SU-DHL-6 (cell line): ENCODE data around the gene SAFB.
A peak's percentile ranks its signal among the peaks of the same experiment; 100 is the strongest.

Experiments used
- H2AFZ ChIP-seq: fragments of 200-600 bp; sonication (generic); 2 replicates; pipeline ENCODE4 v1.6.1; 2014; ENCODE audit warnings: low read depth, mild to moderate bottlenecking, moderate library complexity, mixed read lengths, antibody characterized with exemption, low read length; ENCODE audit not compliant: severe bottlenecking
- H3F3A ChIP-seq: fragments of 200-600 bp; shearing (Covaris generic); 2 replicates; pipeline ENCODE4 v1.6.0; 2016; ENCODE audit warnings: antibody characterized with exemption, mild to moderate bottlenecking; ENCODE audit not compliant: insufficient read depth
- H3K27ac ChIP-seq: fragments of 200-600 bp; sonication (generic); 2 replicates; pipeline ENCODE4 v1.5.1; 2016; ENCODE audit warnings: low read depth, mild to moderate bottlenecking, low read length, moderate library complexity, mixed read lengths
- H3K27me3 ChIP-seq: fragments of 200-600 bp; sonication (generic), shearing (Covaris generic); 2 replicates; pipeline ENCODE4 v1.6.0; 2014; ENCODE audit warnings: mild to moderate bottlenecking, low read length
- H3K36me3 ChIP-seq: fragments of 200-600 bp; sonication (generic); 2 replicates; pipeline ENCODE4 v1.6.1; 2014; ENCODE audit warnings: mild to moderate bottlenecking, low read length, mixed read lengths
- H3K4me2 ChIP-seq: fragments of 300-600, 200-600 bp; shearing (Covaris generic), sonication (generic); 2 replicates; pipeline ENCODE4 v1.6.0; 2014; ENCODE audit warnings: low read length, low read depth, mild to moderate bottlenecking; ENCODE audit not compliant: poor library complexity, severe bottlenecking
- H3K4me3 ChIP-seq: fragments of 200-600 bp; sonication (generic); 2 replicates; pipeline ENCODE4 v1.5.1; 2014; ENCODE audit warnings: antibody characterized with exemption, low read length, mild to moderate bottlenecking, mixed read lengths; ENCODE audit not compliant: insufficient read depth, poor library complexity, severe bottlenecking
- H3K79me2 ChIP-seq: fragments of 200-600 bp; sonication (generic); 2 replicates; pipeline ENCODE4 v1.6.1; 2014; ENCODE audit warnings: mild to moderate bottlenecking, low read length, moderate library complexity; ENCODE audit not compliant: insufficient read depth
- H3K9ac ChIP-seq: fragments of 200-600 bp; sonication (generic); 2 replicates; pipeline ENCODE4 v1.7.0; 2014; ENCODE audit warnings: mild to moderate bottlenecking, low read length
- H3K9me2 ChIP-seq: fragments of 200-600 bp; sonication (generic); replicated peaks from 2 replicates; pipeline ENCODE4 v1.6.1; 2014; ENCODE audit warnings: low read length; ENCODE audit not compliant: insufficient read depth
- H3K9me3 ChIP-seq: fragments of 200-600 bp; sonication (generic); 2 replicates; pipeline ENCODE4 v1.6.1; 2014; ENCODE audit warnings: low read length, mixed read lengths; ENCODE audit not compliant: insufficient read depth
- H4K20me1 ChIP-seq: fragments of 200-600 bp; sonication (generic); 2 replicates; pipeline ENCODE4 v1.6.1; 2014; ENCODE audit warnings: low read depth, mild to moderate bottlenecking, antibody characterized with exemption, low read length, moderate library complexity, mixed read lengths
- EZH2phosphoT487 ChIP-seq: fragments of 200-600 bp; sonication (generic), shearing (Covaris generic); conservative IDR thresholded peaks from 2 replicates; pipeline ENCODE4 v1.6.1; 2018; ENCODE audit warnings: mild to moderate bottlenecking, antibody characterized with exemption, low read length, moderate library complexity, mixed read lengths
- TF ChIP-seq, protein P1 (sequence below): fragments of 200-600 bp; sonication (generic); IDR thresholded peaks from one replicate; pipeline ENCODE4 v1.5.1; 2017; ENCODE audit warnings: antibody characterized with exemption, mild to moderate bottlenecking, low read length, moderate library complexity; ENCODE audit not compliant: insufficient read depth, poor library complexity, severe bottlenecking

The SAFB gene

DNA sequence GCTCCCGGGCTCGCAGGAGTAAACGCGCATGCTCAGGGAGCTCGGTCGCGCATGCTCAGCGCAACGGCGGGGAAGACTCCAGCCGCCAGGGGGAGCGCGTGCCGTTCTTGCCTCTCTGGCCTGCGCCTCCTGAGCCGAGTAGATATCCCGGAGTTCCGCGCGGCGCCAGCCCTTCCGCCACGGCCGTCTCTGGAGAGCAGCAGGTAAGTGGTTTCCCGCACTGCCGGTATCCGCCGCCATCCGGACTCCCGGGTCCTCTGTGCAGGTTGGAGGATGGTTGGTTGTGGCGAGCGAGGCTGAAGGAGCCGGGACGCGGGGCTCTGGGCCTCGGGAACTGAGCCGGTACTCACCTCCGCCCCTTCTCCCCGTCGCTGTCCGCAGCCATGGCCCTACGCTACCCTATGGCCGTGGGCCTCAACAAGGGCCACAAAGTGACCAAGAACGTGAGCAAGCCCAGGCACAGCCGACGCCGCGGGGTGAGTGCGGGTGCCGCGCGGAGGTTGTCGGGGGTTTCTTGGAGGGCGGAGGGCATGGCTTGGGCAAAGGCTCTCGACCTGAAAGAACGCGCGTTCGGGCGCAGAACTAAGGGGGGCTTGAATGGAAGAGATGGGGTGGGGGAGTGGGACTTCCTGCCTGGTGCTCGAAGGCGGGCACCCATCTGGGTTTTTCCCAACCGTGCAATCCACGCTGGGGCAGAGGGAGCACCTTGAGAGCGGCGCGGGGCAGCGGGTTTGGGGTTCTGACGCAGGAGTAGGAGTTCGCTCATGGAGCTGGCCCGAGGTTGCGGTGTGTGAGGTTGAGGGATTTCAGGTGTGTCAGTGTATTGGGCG, 67.5 kb downstream of the SAFB start, which contains the start of gene RPL36:
Gene RPL36, plus strand, starts transcription at position 171 of the 830 bp plus-strand sequence. Its CDS starts 213 bp downstream, at position 384.
- H3K4me2 ChIP-seq = peak within 1 kb of the TSS; percentile 77
- H3K9me2 ChIP-seq = no peaks in the 10 kb centered on the region
- peak within 1 kb of the TSS; percentile 73 for H3K4me3 ChIP-seq
- H3K27ac ChIP-seq = peak within 1 kb of the TSS; percentile 83
- peak within 1 kb of the TSS; percentile 95 for H3K9ac ChIP-seq
- H3K27me3 ChIP-seq = no peaks in the 10 kb centered on the region
- H4K20me1 ChIP-seq = no peaks in the 10 kb centered on the region; the same call in 1 of the 2 replicates
- H3K79me2 ChIP-seq = peaks cover 30% of the 10 kb centered on the region
- H3K9me3 ChIP-seq = no peaks in the 10 kb centered on the region
- H3F3A ChIP-seq = peaks cover 39% of the 10 kb centered on the region
- peak within 1 kb of the TSS; percentile 93 for H2AFZ ChIP-seq
- no peaks in the 10 kb centered on the region; the same call in 1 of the 2 replicates for H3K36me3 ChIP-seq
- TF ChIP-seq, protein P1, sequence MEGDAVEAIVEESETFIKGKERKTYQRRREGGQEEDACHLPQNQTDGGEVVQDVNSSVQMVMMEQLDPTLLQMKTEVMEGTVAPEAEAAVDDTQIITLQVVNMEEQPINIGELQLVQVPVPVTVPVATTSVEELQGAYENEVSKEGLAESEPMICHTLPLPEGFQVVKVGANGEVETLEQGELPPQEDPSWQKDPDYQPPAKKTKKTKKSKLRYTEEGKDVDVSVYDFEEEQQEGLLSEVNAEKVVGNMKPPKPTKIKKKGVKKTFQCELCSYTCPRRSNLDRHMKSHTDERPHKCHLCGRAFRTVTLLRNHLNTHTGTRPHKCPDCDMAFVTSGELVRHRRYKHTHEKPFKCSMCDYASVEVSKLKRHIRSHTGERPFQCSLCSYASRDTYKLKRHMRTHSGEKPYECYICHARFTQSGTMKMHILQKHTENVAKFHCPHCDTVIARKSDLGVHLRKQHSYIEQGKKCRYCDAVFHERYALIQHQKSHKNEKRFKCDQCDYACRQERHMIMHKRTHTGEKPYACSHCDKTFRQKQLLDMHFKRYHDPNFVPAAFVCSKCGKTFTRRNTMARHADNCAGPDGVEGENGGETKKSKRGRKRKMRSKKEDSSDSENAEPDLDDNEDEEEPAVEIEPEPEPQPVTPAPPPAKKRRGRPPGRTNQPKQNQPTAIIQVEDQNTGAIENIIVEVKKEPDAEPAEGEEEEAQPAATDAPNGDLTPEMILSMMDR = peak; percentile 86
- TF ChIP-seq EZH2phosphoT487 = no peak

- Histone ChIP-seq H3K36me3 (no peaks in the 10 kb centered on the region; the same call in 1 of the 2 replicates), H4K20me1 (no peaks in the 10 kb centered on the region; the same call in 1 of the 2 replicates)
Observed at GRCh38 chr19:5690955-5691821, 68.3 kb downstream of the SAFB start.

More at GRCh38 chr19:5690955-5691821, 68.3 kb downstream of the SAFB start:
- H2AFZ ChIP-seq = no peak overlapping the region
- peaks cover 40% of the 10 kb centered on the region for H3F3A ChIP-seq
- no peaks in the 10 kb centered on the region for H3K9me2 ChIP-seq
- H3K79me2 ChIP-seq = peaks cover 30% of the 10 kb centered on the region
- peak overlapping the region; percentile 83 for H3K27ac ChIP-seq
- H3K27me3 ChIP-seq = no peaks in the 10 kb centered on the region
- H3K9ac ChIP-seq = peak overlapping the region; percentile 95
- H3K4me2 ChIP-seq = peak overlapping the region; percentile 77
- peak overlapping the region; percentile 73 for H3K4me3 ChIP-seq
- TF ChIP-seq, protein P1 = no peak
- no peak for TF ChIP-seq EZH2phosphoT487
- no peaks in the 10 kb centered on the region for H3K9me3 ChIP-seq
